Activated gamma-delta T cell treated with Interleukin-2 at 50 U/mL for 16 hours (primary cell): ENCODE data around the gene HOMER3.
A peak's percentile ranks its signal among the peaks of the same experiment; 100 is the strongest.
"Not testable (repeated sequence)": the region's sequence is repeated elsewhere in the genome, so short reads cannot be mapped to it uniquely, and the experiment has no call there.

Experiments
- DNase-seq: peaks from one replicate; pipeline ENCODE4 v3.0.0-alpha.2; 2020

The HOMER3 gene

GRCh38 chr19:18922228-18922985 is 18.6 kb downstream of the HOMER3 start:
- no peak for DNase-seq

GRCh38 chr19:18921593-18921992 is 19.4 kb downstream of the HOMER3 start:
- DNase-seq = no peak

- DNase-seq = no peak
Measured at GRCh38 chr19:18920400-18920799, 20.6 kb downstream of the HOMER3 start.

GRCh38 chr19:18919900-18920214 is 21.2 kb downstream of the HOMER3 start:
- DNase-seq = no peak

GRCh38 chr19:18919086-18919899 is 21.7 kb downstream of the HOMER3 start, which contains the start of the genes COPE and DDX49:
TSS of gene COPE (minus strand) at chr19:18919387. CDS start at chr19:18919348, 39 bp downstream.
TSS of gene DDX49 (plus strand) at chr19:18919715. CDS start at chr19:18919742, 27 bp downstream.
- peak; percentile 96 for DNase-seq

- DNase-seq = not testable (repeated sequence)
Measured at GRCh38 chr19:18917593-18917992, 23.4 kb downstream of the HOMER3 start.

- DNase-seq = peak; percentile 19
Measured at GRCh38 chr19:18915639-18916038, 25.4 kb downstream of the HOMER3 start.

GRCh38 chr19:18913466-18913865 is 27.6 kb downstream of the HOMER3 start:
- no peak for DNase-seq

GRCh38 chr19:18912933-18913332 is 28.1 kb downstream of the HOMER3 start:
- DNase-seq = no peak

GRCh38 chr19:18910801-18911436 is 30.1 kb downstream of the HOMER3 start:
- DNase-seq = no peak

GRCh38 chr19:18910010-18910409 is 31.0 kb downstream of the HOMER3 start:
- no peak for DNase-seq

GRCh38 chr19:18908917-18909619 is 31.9 kb downstream of the HOMER3 start:
- DNase-seq = no peak

GRCh38 chr19:18906605-18907519 is 34.2 kb downstream of the HOMER3 start:
- no peak for DNase-seq

- no peak for DNase-seq
Measured at GRCh38 chr19:18905513-18906236, 35.3 kb downstream of the HOMER3 start.

GRCh38 chr19:18905058-18905456 is 36.0 kb downstream of the HOMER3 start:
- DNase-seq = no peak

GRCh38 chr19:18904334-18905057 is 36.5 kb downstream of the HOMER3 start:
- no peak for DNase-seq

GRCh38 chr19:18903156-18904037 is 37.6 kb downstream of the HOMER3 start:
- no peak for DNase-seq

GRCh38 chr19:18902519-18902918 is 38.5 kb downstream of the HOMER3 start:
- not testable (repeated sequence) for DNase-seq

- no peak for DNase-seq
Measured at GRCh38 chr19:18901491-18901890, 39.5 kb downstream of the HOMER3 start.
